Measurements from ENCODE around the gene NTRK2.

NTRK2 gene

DNA sequence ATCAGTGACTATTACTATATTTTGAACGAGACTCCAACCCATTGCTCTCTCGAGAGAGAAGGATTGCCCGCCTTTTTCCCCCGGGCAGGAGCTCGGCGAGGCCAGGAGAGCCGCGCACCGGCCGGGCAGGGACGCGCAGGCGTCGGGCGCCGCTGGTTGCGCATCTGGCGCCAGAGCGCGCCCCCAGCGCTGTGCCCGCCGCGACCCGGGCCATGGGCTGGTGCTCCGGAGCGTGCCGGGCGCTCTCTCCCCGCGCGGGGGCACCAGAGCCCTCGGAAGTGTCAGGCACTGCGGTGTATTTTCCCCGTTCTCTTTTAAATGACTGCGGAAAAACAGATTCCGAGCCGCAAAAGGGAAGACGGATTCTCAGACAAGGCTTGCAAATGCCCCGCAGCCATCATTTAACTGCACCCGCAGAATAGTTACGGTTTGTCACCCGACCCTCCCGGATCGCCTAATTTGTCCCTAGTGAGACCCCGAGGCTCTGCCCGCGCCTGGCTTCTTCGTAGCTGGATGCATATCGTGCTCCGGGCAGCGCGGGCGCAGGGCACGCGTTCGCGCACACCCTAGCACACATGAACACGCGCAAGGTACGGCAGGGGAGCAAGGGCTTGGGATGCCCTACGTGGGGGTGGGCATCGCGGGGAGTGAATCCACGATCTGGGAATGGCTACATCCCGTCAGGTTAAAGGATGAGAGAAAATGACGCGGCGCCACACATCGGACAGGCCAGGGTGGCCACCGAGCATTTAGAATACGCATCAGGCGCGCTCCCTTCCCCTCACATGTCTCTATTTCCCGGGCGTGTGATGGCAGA, 1.1 kb upstream of the NTRK2 start:
- Mint-ChIP-seq H3K36me3 (ENCODE audit: insufficient read depth) (no peaks in the 10 kb centered on the region), H3K9me3 (no peaks in the 10 kb centered on the region), H3K4me3 (no peak overlapping the region), H3K4me1 (no peaks in the 10 kb centered on the region), H3K27me3 (peaks cover 71% of the 10 kb centered on the region), H3K27ac (ENCODE audit: low read depth) (no peak overlapping the region)
- DNase-seq (ENCODE audit: low spot score in 2 of 2) (no peak), ATAC-seq (replicated peaks; ENCODE audit: extremely low read depth, poor library complexity, severe bottlenecking) (no peak)

DNA sequence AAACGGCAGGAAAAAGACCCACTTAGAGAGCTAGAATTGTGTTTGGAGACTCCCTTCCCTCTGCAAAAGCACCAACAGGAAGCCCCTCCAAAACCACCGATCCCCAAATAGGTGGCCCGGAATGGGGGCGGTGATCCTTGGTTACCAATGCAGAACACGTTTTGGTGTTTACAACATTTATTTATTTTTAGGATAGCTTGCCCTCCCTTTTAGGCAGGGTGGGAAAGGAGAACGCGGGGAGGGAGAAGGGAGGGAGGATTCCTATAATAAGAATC, 579 bp upstream of the NTRK2 start:
- no peaks in the 10 kb centered on the region for H3K4me1 Mint-ChIP-seq
- H3K27me3 Mint-ChIP-seq, result peaks cover 71% of the 10 kb centered on the region
- H3K27ac Mint-ChIP-seq (ENCODE audit: low read depth), result no peak overlapping the region
- H3K9me3 Mint-ChIP-seq, result no peaks in the 10 kb centered on the region
- DNase-seq (ENCODE audit: low spot score in 2 of 2) (no peak), ATAC-seq (replicated peaks; ENCODE audit: extremely low read depth, poor library complexity, severe bottlenecking) (no peak)
- no peaks in the 10 kb centered on the region for H3K36me3 Mint-ChIP-seq (ENCODE audit: insufficient read depth)
- peak overlapping the region; percentile 7 for H3K4me3 Mint-ChIP-seq

DNA sequence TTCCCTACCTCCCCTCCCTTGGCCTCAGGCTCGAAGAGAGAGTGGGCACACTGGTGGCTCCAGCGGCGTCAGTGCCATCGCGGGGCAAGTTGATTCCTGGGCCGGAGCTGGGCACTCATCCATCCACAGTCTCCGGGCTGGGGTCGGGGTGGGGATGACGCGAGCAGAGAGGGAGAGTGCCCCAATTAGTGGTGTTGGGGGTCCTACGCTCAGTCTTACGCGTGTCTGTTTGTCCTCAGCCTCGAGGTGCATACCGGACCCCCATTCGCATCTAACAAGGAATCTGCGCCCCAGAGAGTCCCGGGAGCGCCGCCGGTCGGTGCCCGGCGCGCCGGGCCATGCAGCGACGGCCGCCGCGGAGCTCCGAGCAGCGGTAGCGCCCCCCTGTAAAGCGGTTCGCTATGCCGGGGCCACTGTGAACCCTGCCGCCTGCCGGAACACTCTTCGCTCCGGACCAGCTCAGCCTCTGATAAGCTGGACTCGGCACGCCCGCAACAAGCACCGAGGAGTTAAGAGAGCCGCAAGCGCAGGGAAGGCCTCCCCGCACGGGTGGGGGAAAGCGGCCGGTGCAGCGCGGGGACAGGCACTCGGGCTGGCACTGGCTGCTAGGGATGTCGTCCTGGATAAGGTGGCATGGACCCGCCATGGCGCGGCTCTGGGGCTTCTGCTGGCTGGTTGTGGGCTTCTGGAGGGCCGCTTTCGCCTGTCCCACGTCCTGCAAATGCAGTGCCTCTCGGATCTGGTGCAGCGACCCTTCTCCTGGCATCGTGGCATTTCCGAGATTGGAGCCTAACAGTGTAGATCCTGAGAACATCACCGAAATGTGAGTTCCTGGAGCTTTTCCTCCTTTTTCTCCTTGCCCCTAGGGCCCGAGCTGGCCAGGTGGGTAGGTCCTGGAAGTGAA, 861 bp downstream of the NTRK2 start:
- no peak overlapping the region for H3K4me3 Mint-ChIP-seq

GRCh38 chr9:84671586-84672521, 2.3 kb downstream of the NTRK2 start:
- H3K36me3 Mint-ChIP-seq (ENCODE audit: insufficient read depth), result no peaks in the 10 kb centered on the region
- H3K27me3 Mint-ChIP-seq, result peaks cover 51% of the 10 kb centered on the region
- DNase-seq (ENCODE audit: low spot score in 2 of 2) (no peak), ATAC-seq (replicated peaks; ENCODE audit: extremely low read depth, poor library complexity, severe bottlenecking) (no peak)
- no peak overlapping the region for H3K4me3 Mint-ChIP-seq
- no peak overlapping the region for H3K27ac Mint-ChIP-seq (ENCODE audit: low read depth)
- H3K9me3 Mint-ChIP-seq, result no peaks in the 10 kb centered on the region
- no peaks in the 10 kb centered on the region for H3K4me1 Mint-ChIP-seq

More for the DNA sequence above, 861 bp downstream of the NTRK2 start:
- Mint-ChIP-seq H3K9me3 (no peaks in the 10 kb centered on the region), H3K36me3 (ENCODE audit: insufficient read depth) (no peaks in the 10 kb centered on the region), H3K27ac (ENCODE audit: low read depth) (no peak overlapping the region), H3K4me1 (no peaks in the 10 kb centered on the region), H3K27me3 (peaks cover 66% of the 10 kb centered on the region)
- no peak for ATAC-seq (replicated peaks; ENCODE audit: extremely low read depth, poor library complexity, severe bottlenecking)
- DNase-seq (ENCODE audit: low spot score in 2 of 2), result no peak

- no peak for DNase-seq (ENCODE audit: low spot score in 2 of 2)
- peaks cover 32% of the 10 kb centered on the region for H3K27me3 Mint-ChIP-seq
- H3K36me3 Mint-ChIP-seq (ENCODE audit: insufficient read depth), result no peaks in the 10 kb centered on the region
- H3K4me3 Mint-ChIP-seq, result no peak overlapping the region
- no peak for ATAC-seq (replicated peaks; ENCODE audit: extremely low read depth, poor library complexity, severe bottlenecking)
- no peaks in the 10 kb centered on the region for H3K9me3 Mint-ChIP-seq
- no peaks in the 10 kb centered on the region for H3K4me1 Mint-ChIP-seq
- H3K27ac Mint-ChIP-seq (ENCODE audit: low read depth), result no peak overlapping the region
Measured at GRCh38 chr9:84673806-84674205, 4.3 kb downstream of the NTRK2 start.

DNA sequence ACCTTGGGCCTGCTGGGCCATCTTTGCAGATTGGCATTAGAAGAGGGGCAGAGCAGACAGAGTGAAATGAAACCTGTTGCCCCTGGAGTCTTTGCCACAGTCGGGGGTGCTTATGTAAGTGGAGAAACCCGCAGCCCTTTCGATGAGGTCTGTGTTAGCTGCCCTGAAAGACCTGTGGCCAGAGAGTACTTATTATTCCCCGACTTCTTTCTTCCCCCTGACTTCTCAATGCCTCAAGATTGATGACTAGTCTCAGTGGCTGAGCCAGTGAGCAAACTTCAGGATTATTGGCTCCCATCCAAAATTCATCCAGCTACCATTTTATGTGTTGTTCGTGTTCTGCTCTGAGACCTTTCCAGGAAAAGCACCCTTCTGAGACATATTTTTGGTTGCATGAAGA, 7.6 kb downstream of the NTRK2 start:
- no peak for ATAC-seq (replicated peaks; ENCODE audit: extremely low read depth, poor library complexity, severe bottlenecking)
- no peak overlapping the region for H3K4me3 Mint-ChIP-seq
- no peaks in the 10 kb centered on the region for H3K4me1 Mint-ChIP-seq
- DNase-seq (ENCODE audit: low spot score in 2 of 2), result no peak
- H3K36me3 Mint-ChIP-seq (ENCODE audit: insufficient read depth), result no peaks in the 10 kb centered on the region
- H3K9me3 Mint-ChIP-seq, result no peaks in the 10 kb centered on the region
- H3K27me3 Mint-ChIP-seq, result peaks cover 8% of the 10 kb centered on the region
- no peak overlapping the region for H3K27ac Mint-ChIP-seq (ENCODE audit: low read depth)

- Mint-ChIP-seq H3K27me3 (no peaks in the 10 kb centered on the region), H3K36me3 (ENCODE audit: insufficient read depth) (no peaks in the 10 kb centered on the region), H3K4me3 (no peak overlapping the region), H3K4me1 (no peaks in the 10 kb centered on the region), H3K9me3 (no peaks in the 10 kb centered on the region), H3K27ac (ENCODE audit: low read depth) (no peak overlapping the region)
- DNase-seq (ENCODE audit: low spot score in 2 of 2), result no peak
- no peak for ATAC-seq (replicated peaks; ENCODE audit: extremely low read depth, poor library complexity, severe bottlenecking)
Measured at GRCh38 chr9:84679571-84679970, 10.0 kb downstream of the NTRK2 start.

- Mint-ChIP-seq H3K27me3 (peaks cover 10% of the 10 kb centered on the region), H3K27ac (ENCODE audit: low read depth) (no peak overlapping the region), H3K9me3 (peaks cover 8% of the 10 kb centered on the region), H3K4me3 (no peak overlapping the region), H3K36me3 (ENCODE audit: insufficient read depth) (no peaks in the 10 kb centered on the region), H3K4me1 (no peaks in the 10 kb centered on the region)
- DNase-seq (ENCODE audit: low spot score in 2 of 2), result no peak
- ATAC-seq (replicated peaks; ENCODE audit: extremely low read depth, poor library complexity, severe bottlenecking), result no peak
Measured at GRCh38 chr9:84681516-84682285, 12.2 kb downstream of the NTRK2 start.

- Mint-ChIP-seq H3K4me3 (no peak overlapping the region), H3K27ac (ENCODE audit: low read depth) (no peak overlapping the region), H3K9me3 (peaks cover 8% of the 10 kb centered on the region), H3K27me3 (peaks cover 10% of the 10 kb centered on the region), H3K4me1 (no peaks in the 10 kb centered on the region), H3K36me3 (ENCODE audit: insufficient read depth) (peaks cover 2% of the 10 kb centered on the region)
- ATAC-seq (replicated peaks; ENCODE audit: extremely low read depth, poor library complexity, severe bottlenecking) (no peak), DNase-seq (ENCODE audit: low spot score in 2 of 2) (no peak)
Measured at GRCh38 chr9:84686068-84686467, 16.5 kb downstream of the NTRK2 start.

DNA sequence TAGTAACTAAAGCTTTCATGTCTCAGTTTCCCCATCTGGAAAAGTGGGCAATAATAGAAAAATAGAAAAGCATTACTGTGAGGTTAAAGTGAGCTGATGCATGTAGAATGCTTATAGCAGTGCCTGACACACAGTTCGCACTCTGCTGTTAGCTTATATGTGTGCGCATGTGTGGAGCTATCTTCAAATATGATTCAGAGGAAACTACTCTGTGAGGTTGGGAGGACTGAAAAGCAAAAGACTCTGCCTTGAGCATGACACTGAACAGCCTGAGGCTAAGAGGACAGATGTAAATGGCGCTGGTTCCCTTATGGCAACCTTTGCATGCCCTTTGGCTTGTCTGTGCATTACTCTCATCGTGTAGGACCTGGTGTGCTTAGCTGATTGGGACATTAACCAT, 19.4 kb downstream of the NTRK2 start:
- Mint-ChIP-seq H3K27me3 (peaks cover 10% of the 10 kb centered on the region), H3K4me3 (no peak overlapping the region), H3K36me3 (ENCODE audit: insufficient read depth) (peaks cover 2% of the 10 kb centered on the region), H3K9me3 (peaks cover 8% of the 10 kb centered on the region), H3K27ac (ENCODE audit: low read depth) (no peak overlapping the region), H3K4me1 (no peaks in the 10 kb centered on the region)
- DNase-seq (ENCODE audit: low spot score in 2 of 2) (no peak), ATAC-seq (replicated peaks; ENCODE audit: extremely low read depth, poor library complexity, severe bottlenecking) (no peak)

GRCh38 chr9:84691634-84692033, 22.1 kb downstream of the NTRK2 start:
- no peaks in the 10 kb centered on the region for H3K9me3 Mint-ChIP-seq
- no peak for ATAC-seq (replicated peaks; ENCODE audit: extremely low read depth, poor library complexity, severe bottlenecking)
- H3K27me3 Mint-ChIP-seq, result peaks cover 9% of the 10 kb centered on the region
- DNase-seq (ENCODE audit: low spot score in 2 of 2), result no peak
- no peaks in the 10 kb centered on the region for H3K4me1 Mint-ChIP-seq
- H3K36me3 Mint-ChIP-seq (ENCODE audit: insufficient read depth), result peaks cover 2% of the 10 kb centered on the region
- H3K27ac Mint-ChIP-seq (ENCODE audit: low read depth), result no peak overlapping the region
- H3K4me3 Mint-ChIP-seq, result no peak overlapping the region

DNA sequence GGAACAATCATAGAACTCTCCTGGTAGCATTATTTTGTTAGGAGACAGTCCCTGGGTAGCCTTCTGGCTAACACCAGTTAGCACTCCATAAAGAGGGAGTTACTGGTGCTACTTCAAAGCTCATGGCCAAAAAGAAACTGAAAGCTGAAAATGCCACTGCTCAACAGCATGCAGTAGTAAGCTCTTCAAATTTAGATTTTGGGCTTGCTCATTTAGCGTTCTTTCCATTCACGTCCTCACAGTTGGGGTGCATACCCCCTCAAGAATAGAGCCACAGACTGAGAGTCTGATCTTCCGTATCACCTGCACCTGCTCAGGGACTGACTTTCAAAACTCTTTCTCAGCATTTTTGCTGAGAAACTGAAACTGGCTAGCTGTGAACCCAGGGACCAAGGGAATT, 24.7 kb downstream of the NTRK2 start:
- no peak for ATAC-seq (replicated peaks; ENCODE audit: extremely low read depth, poor library complexity, severe bottlenecking)
- no peaks in the 10 kb centered on the region for H3K9me3 Mint-ChIP-seq
- H3K4me1 Mint-ChIP-seq, result no peaks in the 10 kb centered on the region
- no peak for DNase-seq (ENCODE audit: low spot score in 2 of 2)
- no peak overlapping the region for H3K27ac Mint-ChIP-seq (ENCODE audit: low read depth)
- H3K27me3 Mint-ChIP-seq, result peaks cover 12% of the 10 kb centered on the region
- H3K36me3 Mint-ChIP-seq (ENCODE audit: insufficient read depth), result peaks cover 2% of the 10 kb centered on the region
- H3K4me3 Mint-ChIP-seq, result no peak overlapping the region

Measured in central memory CD8-positive, alpha-beta T cell (primary cell).